Measurements from ENCODE around the gene ADGRL1. TPM values are rescaled to one million over a fixed set of nuclear protein-coding genes. Genes with fewer than 3 reads are reported as not detected.

ADGRL1 gene
- total RNA-seq, 4 donors from 2014 or later: 0.76 to 3.5 (median 1.2) TPM

DNA sequence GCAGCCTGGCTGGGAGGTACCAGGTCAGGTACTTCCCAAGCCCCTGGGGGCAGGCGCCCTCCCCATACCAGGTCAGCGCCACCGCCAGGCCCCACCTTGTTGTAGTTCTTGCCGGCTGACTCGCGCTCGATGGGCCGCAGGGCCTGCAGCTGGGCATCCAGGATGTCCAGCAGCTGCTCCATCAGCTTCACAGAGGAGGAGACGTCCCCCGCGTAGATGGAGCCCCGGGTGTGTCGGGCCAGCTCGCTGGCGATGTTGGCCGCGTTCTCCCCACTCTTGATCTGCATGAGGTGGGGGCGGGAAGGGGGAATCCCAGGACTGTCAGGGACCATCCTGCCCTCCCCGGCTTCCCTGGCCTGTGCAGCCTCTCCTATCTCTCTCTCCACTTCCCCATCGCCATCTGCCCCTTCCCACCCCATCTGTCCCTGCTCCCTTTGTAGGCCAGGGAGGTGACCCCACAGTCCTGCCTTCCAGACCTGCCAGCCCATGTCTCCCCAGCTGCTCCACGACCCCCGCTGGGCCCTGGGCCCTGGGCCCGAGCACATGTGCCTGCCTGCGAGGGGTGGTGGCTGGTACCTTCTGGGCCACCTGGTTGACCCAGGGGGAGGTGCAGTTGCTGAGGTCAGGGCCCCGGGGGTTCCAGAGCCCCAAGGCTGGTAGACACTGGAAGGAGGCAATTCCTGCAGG is 45.8 kb downstream of the ADGRL1 start:
- ATAC-seq (no peak), DNase-seq (no peak)
- Histone ChIP-seq H3K36me3 (no peaks in the 10 kb centered on the region), H3K9me3 (no peaks in the 10 kb centered on the region), H3K27ac (no peak overlapping the region), H3K27me3 (peaks cover 0 to 11% (median 4%) of the 10 kb centered on the region in 3 donors), H3K4me3 (no peak overlapping the region), H3K4me1 (no peaks in the 10 kb centered on the region)
- TF ChIP-seq, protein P1, sequence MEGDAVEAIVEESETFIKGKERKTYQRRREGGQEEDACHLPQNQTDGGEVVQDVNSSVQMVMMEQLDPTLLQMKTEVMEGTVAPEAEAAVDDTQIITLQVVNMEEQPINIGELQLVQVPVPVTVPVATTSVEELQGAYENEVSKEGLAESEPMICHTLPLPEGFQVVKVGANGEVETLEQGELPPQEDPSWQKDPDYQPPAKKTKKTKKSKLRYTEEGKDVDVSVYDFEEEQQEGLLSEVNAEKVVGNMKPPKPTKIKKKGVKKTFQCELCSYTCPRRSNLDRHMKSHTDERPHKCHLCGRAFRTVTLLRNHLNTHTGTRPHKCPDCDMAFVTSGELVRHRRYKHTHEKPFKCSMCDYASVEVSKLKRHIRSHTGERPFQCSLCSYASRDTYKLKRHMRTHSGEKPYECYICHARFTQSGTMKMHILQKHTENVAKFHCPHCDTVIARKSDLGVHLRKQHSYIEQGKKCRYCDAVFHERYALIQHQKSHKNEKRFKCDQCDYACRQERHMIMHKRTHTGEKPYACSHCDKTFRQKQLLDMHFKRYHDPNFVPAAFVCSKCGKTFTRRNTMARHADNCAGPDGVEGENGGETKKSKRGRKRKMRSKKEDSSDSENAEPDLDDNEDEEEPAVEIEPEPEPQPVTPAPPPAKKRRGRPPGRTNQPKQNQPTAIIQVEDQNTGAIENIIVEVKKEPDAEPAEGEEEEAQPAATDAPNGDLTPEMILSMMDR (IDR thresholded peaks at IDR 0.05 in 4 of 5, conservative IDR thresholded peaks at IDR 0.05 in 1 of 5): no peak
- TF ChIP-seq POLR2A (IDR thresholded peaks at IDR 0.05): no peak
- in situ Hi-C loops (cut with MboI; ENCODE audit: low sequenced_read_pairs in 4 of 4) (no loop called here), intact Hi-C loops (cut with DNase I; ENCODE audit: low total_unique reads) (no loop called here)

GRCh38 chr19:14159059-14159458 is 46.9 kb downstream of the ADGRL1 start:
- Histone ChIP-seq H3K36me3 (no peaks in the 10 kb centered on the region), H3K4me1 (no peaks in the 10 kb centered on the region), H3K9me3 (no peaks in the 10 kb centered on the region), H3K27ac (no peak overlapping the region), H3K27me3 (peaks cover 0 to 4% (median 1%) of the 10 kb centered on the region in 3 donors), H3K4me3 (no peak overlapping the region)
- DNase-seq: no peak
- no peak for ATAC-seq
- intact Hi-C loops (cut with DNase I; ENCODE audit: low total_unique reads) (no loop called here), in situ Hi-C loops (cut with MboI; ENCODE audit: low sequenced_read_pairs in 4 of 4) (no loop called here)
- TF ChIP-seq, protein P1 (IDR thresholded peaks at IDR 0.05 in 4 of 5, conservative IDR thresholded peaks at IDR 0.05 in 1 of 5): no peak
- TF ChIP-seq POLR2A (IDR thresholded peaks at IDR 0.05): no peak

DNA sequence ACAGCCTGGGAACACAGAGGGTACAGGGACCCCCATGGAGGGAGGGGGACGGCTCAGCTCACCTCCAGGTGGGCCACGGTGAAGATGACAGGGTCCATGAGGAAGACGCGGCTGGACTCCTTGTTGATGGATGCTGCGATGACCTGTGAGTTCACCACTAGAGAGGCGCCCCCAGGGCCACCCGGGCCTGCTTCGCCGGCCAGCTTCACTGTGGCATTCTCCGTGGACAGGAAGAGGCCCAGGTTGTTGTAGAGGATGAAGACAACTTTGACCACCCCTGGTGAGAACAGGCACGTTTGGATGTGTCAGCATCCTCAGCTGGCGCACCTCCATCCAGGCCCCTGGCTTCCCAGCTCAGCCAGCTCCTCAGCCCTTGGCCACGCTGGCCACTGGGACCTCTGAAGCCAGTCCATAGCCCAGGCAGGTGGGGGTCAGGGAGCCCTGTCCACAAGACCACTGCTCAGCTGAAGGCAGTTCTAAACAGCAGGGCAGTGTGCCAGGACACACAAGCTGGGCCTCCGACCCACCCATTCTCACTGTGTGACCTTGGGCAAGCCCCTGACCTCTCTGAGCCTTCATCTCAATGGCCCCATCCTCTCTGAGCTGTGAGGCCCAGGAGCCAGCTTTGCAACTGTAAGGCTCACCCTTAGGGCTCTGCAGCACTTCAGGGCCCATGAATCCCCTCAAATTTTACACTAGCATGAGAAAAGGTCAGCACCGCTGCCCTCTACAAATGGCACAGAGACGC is 47.5 kb downstream of the ADGRL1 start:
- intact Hi-C loops (cut with DNase I; ENCODE audit: low total_unique reads): no loop called here

GRCh38 chr19:14156971-14157717 is 48.8 kb downstream of the ADGRL1 start:
- in situ Hi-C loops (cut with MboI; ENCODE audit: low sequenced_read_pairs in 4 of 4): no loop called here
- TF ChIP-seq, protein P1 (IDR thresholded peaks at IDR 0.05 in 4 of 5, conservative IDR thresholded peaks at IDR 0.05 in 1 of 5): no peak
- no peak for TF ChIP-seq POLR2A (IDR thresholded peaks at IDR 0.05)
- intact Hi-C loops (cut with DNase I; ENCODE audit: low total_unique reads): no loop called here
- Histone ChIP-seq H3K4me3 (no peak overlapping the region), H3K36me3 (no peaks in the 10 kb centered on the region), H3K4me1 (no peaks in the 10 kb centered on the region), H3K9me3 (no peaks in the 10 kb centered on the region), H3K27me3 (no peaks in the 10 kb centered on the region), H3K27ac (no peak overlapping the region)
- no peak for ATAC-seq
- no peak for DNase-seq

More for the DNA sequence above, 47.5 kb downstream of the ADGRL1 start:
- Histone ChIP-seq H3K9me3 (no peaks in the 10 kb centered on the region), H3K27ac (no peak overlapping the region), H3K4me3 (no peak overlapping the region), H3K4me1 (no peaks in the 10 kb centered on the region), H3K27me3 (no peaks in the 10 kb centered on the region), H3K36me3 (no peaks in the 10 kb centered on the region)
- DNase-seq: no peak
- no peak for TF ChIP-seq POLR2A (IDR thresholded peaks at IDR 0.05)
- TF ChIP-seq, protein P1 (IDR thresholded peaks at IDR 0.05 in 4 of 5, conservative IDR thresholded peaks at IDR 0.05 in 1 of 5): no peak
- ATAC-seq: no peak
- in situ Hi-C loops (cut with MboI; ENCODE audit: low sequenced_read_pairs in 4 of 4): no loop called here
